ENCODE measurements around the gene ABCC8. TPM values are rescaled to one million over a fixed set of nuclear protein-coding genes. Genes with fewer than 3 reads are reported as not detected.

ABCC8 gene
- total and polyA plus RNA-seq, 2 experiments from 2014 or later = 2.2 TPM; not detected in 1

DNA sequence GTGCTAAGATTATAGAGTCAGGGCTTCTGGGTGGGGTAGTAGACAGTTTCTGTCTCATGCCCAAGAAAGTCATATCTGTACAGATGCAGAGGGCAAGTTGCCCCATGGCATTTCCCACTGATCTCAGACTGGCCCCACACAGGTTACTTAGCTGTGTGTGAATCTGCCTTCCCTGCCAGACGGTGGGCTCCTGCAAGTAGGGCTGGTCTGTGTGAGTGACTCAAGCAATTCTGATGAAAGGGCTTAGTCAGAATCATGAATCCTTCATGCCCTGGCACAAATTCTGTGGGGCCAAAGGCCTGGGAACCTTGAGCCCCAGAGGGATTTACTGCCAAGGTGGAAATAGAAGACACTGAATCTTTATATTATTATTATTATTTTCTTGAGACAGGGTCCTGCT lies 37.2 kb upstream of the ABCC8 start:
- Histone ChIP-seq H3K36me3 (replicated peaks; ENCODE audit: insufficient read depth, low read depth) (no peaks in the 10 kb centered on the region), H3K27ac (no peak overlapping the region), H2AFZ (no peak overlapping the region), H3K4me2 (no peak overlapping the region), H3K4me1 (ENCODE audit: insufficient read depth) (no peaks in the 10 kb centered on the region), H3K4me3 (no peak overlapping the region), H3K9me3 (ENCODE audit: low read depth) (no peaks in the 10 kb centered on the region), H3K79me2 (no peaks in the 10 kb centered on the region), H3K27me3 (no peaks in the 10 kb centered on the region), H4K20me1 (ENCODE audit: insufficient read depth, poor library complexity, severe bottlenecking) (no peaks in the 10 kb centered on the region), H3K9me2 (replicated peaks; ENCODE audit: insufficient read depth) (no peaks in the 10 kb centered on the region)
- TF ChIP-seq, protein P1, sequence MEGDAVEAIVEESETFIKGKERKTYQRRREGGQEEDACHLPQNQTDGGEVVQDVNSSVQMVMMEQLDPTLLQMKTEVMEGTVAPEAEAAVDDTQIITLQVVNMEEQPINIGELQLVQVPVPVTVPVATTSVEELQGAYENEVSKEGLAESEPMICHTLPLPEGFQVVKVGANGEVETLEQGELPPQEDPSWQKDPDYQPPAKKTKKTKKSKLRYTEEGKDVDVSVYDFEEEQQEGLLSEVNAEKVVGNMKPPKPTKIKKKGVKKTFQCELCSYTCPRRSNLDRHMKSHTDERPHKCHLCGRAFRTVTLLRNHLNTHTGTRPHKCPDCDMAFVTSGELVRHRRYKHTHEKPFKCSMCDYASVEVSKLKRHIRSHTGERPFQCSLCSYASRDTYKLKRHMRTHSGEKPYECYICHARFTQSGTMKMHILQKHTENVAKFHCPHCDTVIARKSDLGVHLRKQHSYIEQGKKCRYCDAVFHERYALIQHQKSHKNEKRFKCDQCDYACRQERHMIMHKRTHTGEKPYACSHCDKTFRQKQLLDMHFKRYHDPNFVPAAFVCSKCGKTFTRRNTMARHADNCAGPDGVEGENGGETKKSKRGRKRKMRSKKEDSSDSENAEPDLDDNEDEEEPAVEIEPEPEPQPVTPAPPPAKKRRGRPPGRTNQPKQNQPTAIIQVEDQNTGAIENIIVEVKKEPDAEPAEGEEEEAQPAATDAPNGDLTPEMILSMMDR (IDR thresholded peaks at IDR 0.05; ENCODE audit: poor library complexity) = no peak
- no peak for TF ChIP-seq EZH2 (IDR thresholded peaks at IDR 0.05; ENCODE audit: borderline replicate concordance)
- DNase-seq (ENCODE audit: low spot score) = no peak
- WGBS (ENCODE audit: low lambda C conversion rate, missing lambda C conversion rate) = 71% methylated on average over 1 of the region's 1 CpG

DNA sequence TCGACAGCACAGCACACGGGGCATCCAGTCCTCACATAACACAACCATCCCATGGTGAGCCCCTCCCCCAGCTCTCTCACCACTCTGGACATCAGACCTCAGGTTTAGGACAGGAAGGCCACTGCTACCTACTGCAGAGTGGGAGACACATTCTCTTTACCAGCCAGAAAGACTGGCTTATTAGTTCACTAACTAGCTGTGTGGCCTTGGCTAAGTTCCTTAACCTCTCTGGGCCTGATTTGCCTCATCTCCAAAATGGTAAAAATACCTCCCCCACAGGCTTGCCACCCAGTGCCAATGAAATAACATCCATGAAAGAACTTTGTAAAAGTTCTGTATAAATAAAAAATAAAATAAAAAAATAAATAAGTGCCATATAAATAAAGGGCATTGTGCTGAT lies 35.5 kb upstream of the ABCC8 start:
- H2AFZ ChIP-seq = no peak overlapping the region
- no peaks in the 10 kb centered on the region for H3K36me3 ChIP-seq (replicated peaks; ENCODE audit: insufficient read depth, low read depth)
- no peaks in the 10 kb centered on the region for H3K4me1 ChIP-seq (ENCODE audit: insufficient read depth)
- TF ChIP-seq EZH2phosphoT487 (IDR thresholded peaks at IDR 0.05; ENCODE audit: low read depth, severe bottlenecking, unreplicated experiment) = no peak
- TF ChIP-seq, protein P1 (IDR thresholded peaks at IDR 0.05; ENCODE audit: poor library complexity) = no peak
- no peaks in the 10 kb centered on the region for H3K9me3 ChIP-seq (ENCODE audit: low read depth)
- DNase-seq (ENCODE audit: low spot score) = no peak
- H3K27me3 ChIP-seq = no peaks in the 10 kb centered on the region
- H3K9me2 ChIP-seq (replicated peaks; ENCODE audit: insufficient read depth) = no peaks in the 10 kb centered on the region
- H4K20me1 ChIP-seq (ENCODE audit: insufficient read depth, poor library complexity, severe bottlenecking) = no peaks in the 10 kb centered on the region
- H3K4me2 ChIP-seq = no peak overlapping the region
- H3K79me2 ChIP-seq = no peaks in the 10 kb centered on the region
- 46% methylated on average over 2 of the region's 2 CpGs for WGBS (ENCODE audit: low lambda C conversion rate, missing lambda C conversion rate)
- no peak overlapping the region for H3K27ac ChIP-seq
- no peak overlapping the region for H3K4me3 ChIP-seq

DNA sequence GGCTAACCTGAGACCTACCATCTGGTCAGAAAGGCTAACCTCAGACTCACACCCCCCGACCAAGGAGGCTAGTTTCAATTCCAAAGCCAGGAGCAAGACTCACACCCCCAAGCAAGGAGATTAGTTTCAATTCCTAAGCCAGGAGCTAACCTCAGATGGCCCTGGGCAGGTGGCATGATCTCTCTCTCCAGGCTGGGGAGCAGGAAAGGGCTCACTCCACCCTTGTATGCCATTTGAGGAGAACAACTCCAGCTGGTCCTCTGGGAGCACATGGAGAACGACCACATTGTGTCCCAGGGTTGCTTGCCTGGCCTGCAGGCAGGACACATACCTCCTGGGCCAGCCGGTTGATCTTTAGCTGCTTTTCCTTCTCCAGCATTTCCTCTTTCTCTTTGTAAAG lies 34.9 kb upstream of the ABCC8 start:
- no peak for TF ChIP-seq EZH2 (IDR thresholded peaks at IDR 0.05; ENCODE audit: borderline replicate concordance)
- TF ChIP-seq, protein P1 (IDR thresholded peaks at IDR 0.05; ENCODE audit: poor library complexity) = no peak
- TF ChIP-seq EZH2phosphoT487 (IDR thresholded peaks at IDR 0.05; ENCODE audit: low read depth, severe bottlenecking, unreplicated experiment) = no peak
- WGBS (ENCODE audit: low lambda C conversion rate, missing lambda C conversion rate) = 59% methylated on average over 3 of the region's 3 CpGs
- no peaks in the 10 kb centered on the region for H3K9me2 ChIP-seq (replicated peaks; ENCODE audit: insufficient read depth)
- H3K4me1 ChIP-seq (ENCODE audit: insufficient read depth) = no peaks in the 10 kb centered on the region
- no peaks in the 10 kb centered on the region for H3K9me3 ChIP-seq (ENCODE audit: low read depth)
- no peak for DNase-seq (ENCODE audit: low spot score)
- no peaks in the 10 kb centered on the region for H3K27me3 ChIP-seq
- no peaks in the 10 kb centered on the region for H3K36me3 ChIP-seq (replicated peaks; ENCODE audit: insufficient read depth, low read depth)
- no peaks in the 10 kb centered on the region for H3K79me2 ChIP-seq
- no peaks in the 10 kb centered on the region for H4K20me1 ChIP-seq (ENCODE audit: insufficient read depth, poor library complexity, severe bottlenecking)
- no peak overlapping the region for H2AFZ ChIP-seq
- H3K27ac ChIP-seq = no peak overlapping the region
- H3K4me3 ChIP-seq = no peak overlapping the region
- no peak overlapping the region for H3K4me2 ChIP-seq

Data from hepatocyte (in vitro differentiated cells).